CD4-positive, alpha-beta T cell treated with Interleukin-17A for 4 hours (primary cell): ENCODE results near the gene DYNLT4.
A peak's percentile ranks its signal among the peaks of the same experiment; 100 is the strongest.
"Not testable (repeated sequence)": the region's sequence is repeated elsewhere in the genome, so short reads cannot be mapped to it uniquely, and the experiment has no call there.

Experiments
- DNase-seq: peaks from one replicate; pipeline ENCODE4 v3.0.0-alpha.2; 2020; ENCODE audit warnings: mixed read lengths

The DYNLT4 gene

GRCh38 chr1:44806704-44807363 lies at the start of gene DYNLT4:
DYNLT4 (minus strand) TSS chr1:44807351; CDS start chr1:44806668, 683 bp downstream.
- DNase-seq: peak; percentile 37

GRCh38 chr1:44855742-44856141 lies 48.6 kb upstream of the DYNLT4 start:
- DNase-seq: no peak

GRCh38 chr1:44854970-44855369 lies 47.8 kb upstream of the DYNLT4 start:
- DNase-seq: no peak

GRCh38 chr1:44853201-44853600 lies 46.0 kb upstream of the DYNLT4 start:
- DNase-seq: no peak

- DNase-seq: no peak
Measured at GRCh38 chr1:44851308-44851707, 44.2 kb upstream of the DYNLT4 start.

GRCh38 chr1:44849575-44850132 lies 42.5 kb upstream of the DYNLT4 start:
- DNase-seq: no peak

- no peak for DNase-seq
Measured at GRCh38 chr1:44848456-44849181, 41.5 kb upstream of the DYNLT4 start.

GRCh38 chr1:44847845-44848244 lies 40.7 kb upstream of the DYNLT4 start:
- DNase-seq: no peak

GRCh38 chr1:44846985-44847384 lies 39.8 kb upstream of the DYNLT4 start:
- no peak for DNase-seq

GRCh38 chr1:44842862-44843655 lies 35.9 kb upstream of the DYNLT4 start, which contains the start of gene PTCH2:
PTCH2 (minus strand) TSS chr1:44843253; CDS start chr1:44842932, 321 bp downstream.
- DNase-seq: peak; percentile 34

- no peak for DNase-seq
Measured at GRCh38 chr1:44842486-44842861, 35.3 kb upstream of the DYNLT4 start.

- no peak for DNase-seq
Measured at GRCh38 chr1:44839576-44839975, 32.4 kb upstream of the DYNLT4 start.

GRCh38 chr1:44838294-44838693 lies 31.1 kb upstream of the DYNLT4 start:
- DNase-seq: not testable (repeated sequence)

GRCh38 chr1:44835738-44836675 lies 28.9 kb upstream of the DYNLT4 start:
- DNase-seq: peak; percentile 93

GRCh38 chr1:44834328-44834727 lies 27.2 kb upstream of the DYNLT4 start:
- no peak for DNase-seq

- no peak for DNase-seq
Measured at GRCh38 chr1:44832056-44832705, 25.0 kb upstream of the DYNLT4 start.

GRCh38 chr1:44831516-44831915 lies 24.4 kb upstream of the DYNLT4 start:
- DNase-seq: no peak

- DNase-seq: no peak
Measured at GRCh38 chr1:44830900-44831304, 23.8 kb upstream of the DYNLT4 start.

- DNase-seq: no peak
Measured at GRCh38 chr1:44829506-44830384, 22.6 kb upstream of the DYNLT4 start.

GRCh38 chr1:44828841-44829440 lies 21.8 kb upstream of the DYNLT4 start:
- no peak for DNase-seq
